NCI-H2196 (cell line): Measurements from ENCODE around the gene HESX1.

ENCODE experiments used
- DNase-seq: peaks from one replicate; lab custom pipeline; 2025; ENCODE audit not compliant: unreplicated experiment; lab: John Stamatoyannopoulos, UW

Gene HESX1

GRCh38 chr3:57169108-57169507 is 30.7 kb downstream of the HESX1 start:
- no peak for DNase-seq

- no peak for DNase-seq
Measured at GRCh38 chr3:57168151-57168550, 31.6 kb downstream of the HESX1 start.

- DNase-seq = no peak
Measured at GRCh38 chr3:57166660-57167059, 33.1 kb downstream of the HESX1 start.

- no peak for DNase-seq
Measured at GRCh38 chr3:57165641-57166040, 34.1 kb downstream of the HESX1 start.

- peak; percentile 65 for DNase-seq
Measured at GRCh38 chr3:57164657-57165573, 34.9 kb downstream of the HESX1 start, which contains the start of gene IL17RD. TSS of gene IL17RD (minus strand) at chr3:57165353. CDS start at chr3:57165286, 67 bp downstream.

GRCh38 chr3:57164217-57164656 is 35.5 kb downstream of the HESX1 start:
- no peak for DNase-seq

GRCh38 chr3:57163751-57164150 is 36.0 kb downstream of the HESX1 start:
- DNase-seq = no peak

GRCh38 chr3:57161915-57162314 is 37.9 kb downstream of the HESX1 start:
- no peak for DNase-seq

- no peak for DNase-seq
Measured at GRCh38 chr3:57160765-57161538, 38.8 kb downstream of the HESX1 start.

- no peak for DNase-seq
Measured at GRCh38 chr3:57160076-57160764, 39.6 kb downstream of the HESX1 start.

- no peak for DNase-seq
Measured at GRCh38 chr3:57158813-57159738, 40.7 kb downstream of the HESX1 start.

- no peak for DNase-seq
Measured at GRCh38 chr3:57158325-57158724, 41.5 kb downstream of the HESX1 start.

- no peak for DNase-seq
Measured at GRCh38 chr3:57157545-57157944, 42.2 kb downstream of the HESX1 start.

- no peak for DNase-seq
Measured at GRCh38 chr3:57155310-57155643, 44.5 kb downstream of the HESX1 start.

GRCh38 chr3:57154470-57155309 is 45.1 kb downstream of the HESX1 start:
- no peak for DNase-seq

- no peak for DNase-seq
Measured at GRCh38 chr3:57152151-57153143, 47.3 kb downstream of the HESX1 start.

GRCh38 chr3:57151749-57152148 is 48.0 kb downstream of the HESX1 start:
- DNase-seq = no peak

GRCh38 chr3:57151021-57151449 is 48.7 kb downstream of the HESX1 start:
- no peak for DNase-seq
